HG02981 (cell line): ENCODE results near the gene DEFB123.

Experiments used
- ATAC-seq: cut with Tn5 transposase; IDR thresholded peaks from one replicate; pipeline ENCODE4 v1.9.1; 2021; ENCODE audit warnings: mild to moderate bottlenecking, moderate library complexity; ENCODE audit not compliant: unreplicated experiment

DEFB123 gene

GRCh38 chr20:31473331-31474096 lies 33.1 kb downstream of the DEFB123 start:
- ATAC-seq, result no peak

GRCh38 chr20:31474097-31474436 lies 33.6 kb downstream of the DEFB123 start:
- no peak for ATAC-seq

DNA sequence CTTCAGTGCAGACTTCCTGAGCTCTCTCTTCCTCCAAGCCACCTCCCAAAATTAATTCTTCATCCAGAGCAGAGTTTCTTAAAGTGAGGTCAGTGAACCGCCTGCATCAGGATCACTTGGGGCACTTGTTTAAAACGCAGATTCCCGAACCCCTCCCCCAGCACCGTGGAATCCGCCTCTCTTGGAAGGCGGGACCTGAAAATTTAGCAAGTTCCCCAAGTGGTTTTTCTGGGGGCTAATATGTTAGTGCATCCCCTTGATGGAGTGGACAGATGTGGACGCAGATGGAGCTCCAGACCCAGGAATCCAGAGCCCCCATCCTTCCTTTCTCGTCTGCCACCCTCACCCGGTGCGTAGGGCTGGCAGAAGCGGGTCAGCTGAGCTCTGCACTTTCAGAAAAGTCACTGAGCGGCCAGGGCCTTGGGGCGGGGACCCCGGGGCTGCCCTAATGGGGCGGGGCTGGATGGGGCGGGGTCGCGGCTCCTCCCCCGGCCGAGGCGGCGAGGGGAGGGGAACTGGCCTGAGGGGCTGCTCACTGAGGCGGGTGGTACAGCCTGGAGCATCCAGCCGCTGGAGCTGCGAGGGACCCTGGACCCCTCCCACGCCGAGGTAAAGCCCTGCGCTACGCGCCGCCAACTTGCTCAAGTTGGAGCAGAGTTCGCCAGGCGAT lies 34.5 kb downstream of the DEFB123 start, which contains the start of the genes DEFB124 and REM1:
DEFB124 (minus strand) TSS at position 370 of the 670 bp plus-strand sequence. CDS start 2,114 bp downstream, outside the sequence.
REM1 (plus strand) TSS at position 531 of the 670 bp plus-strand sequence. CDS start 1,158 bp downstream, outside the sequence.
- no peak for ATAC-seq

- no peak for ATAC-seq
These were observed 35.3 kb downstream of the DEFB123 start for GRCh38 chr20:31475472-31476293.

DNA sequence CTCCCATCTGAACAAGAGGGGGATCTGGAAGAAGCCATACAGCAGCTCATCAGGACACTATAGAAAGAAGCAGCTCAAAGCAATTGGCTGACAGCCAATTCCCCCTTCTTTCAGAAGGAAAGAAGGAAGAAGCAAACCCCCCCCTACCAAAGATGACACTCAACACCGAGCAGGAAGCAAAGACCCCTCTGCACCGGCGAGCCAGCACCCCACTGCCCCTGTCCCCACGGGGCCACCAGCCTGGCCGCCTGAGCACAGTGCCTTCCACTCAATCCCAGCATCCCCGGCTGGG lies 35.8 kb downstream of the DEFB123 start:
- no peak for ATAC-seq

DNA sequence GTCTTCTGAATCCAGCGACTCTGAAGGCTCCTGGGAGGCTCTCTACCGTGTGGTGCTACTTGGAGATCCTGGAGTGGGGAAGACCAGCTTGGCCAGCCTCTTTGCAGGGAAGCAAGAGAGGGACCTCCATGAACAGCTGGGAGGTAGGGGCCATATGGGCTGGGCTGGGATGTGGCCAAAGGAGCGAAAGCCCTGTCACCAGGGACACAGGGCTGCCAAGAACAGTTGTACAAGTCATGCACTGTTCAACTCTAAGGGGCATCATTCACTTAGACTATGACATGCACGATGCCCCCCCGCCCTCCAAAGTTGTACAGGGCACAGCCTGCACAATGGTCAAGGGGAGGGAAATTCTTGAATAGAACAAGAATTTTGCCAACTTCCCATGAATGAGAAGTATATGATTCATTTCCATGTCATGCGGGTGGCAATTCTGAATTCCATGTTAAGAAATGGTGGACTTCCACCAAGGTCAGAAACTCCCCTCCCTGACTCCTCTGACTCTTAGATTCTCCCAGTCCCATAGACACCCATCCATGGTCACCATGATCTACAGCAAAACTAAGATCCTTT lies 36.3 kb downstream of the DEFB123 start:
- ATAC-seq, result no peak

DNA sequence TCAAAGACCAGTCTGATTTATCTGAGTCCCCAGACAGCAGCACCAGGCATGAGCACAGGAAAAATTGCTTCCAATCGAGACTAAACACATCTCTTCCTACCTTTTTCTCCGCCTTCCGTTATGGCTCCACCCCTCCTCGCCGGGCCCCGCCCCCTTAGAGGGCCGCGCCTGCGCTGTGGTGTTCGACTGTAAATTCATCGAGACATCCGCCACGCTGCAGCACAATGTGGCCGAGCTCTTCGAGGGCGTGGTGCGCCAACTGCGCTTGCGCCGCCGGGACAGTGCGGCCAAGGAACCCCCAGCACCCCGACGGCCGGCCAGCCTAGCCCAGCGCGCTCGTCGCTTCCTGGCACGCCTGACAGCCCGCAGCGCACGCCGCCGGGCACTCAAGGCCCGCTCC lies 43.6 kb downstream of the DEFB123 start:
- ATAC-seq, result no peak

DNA sequence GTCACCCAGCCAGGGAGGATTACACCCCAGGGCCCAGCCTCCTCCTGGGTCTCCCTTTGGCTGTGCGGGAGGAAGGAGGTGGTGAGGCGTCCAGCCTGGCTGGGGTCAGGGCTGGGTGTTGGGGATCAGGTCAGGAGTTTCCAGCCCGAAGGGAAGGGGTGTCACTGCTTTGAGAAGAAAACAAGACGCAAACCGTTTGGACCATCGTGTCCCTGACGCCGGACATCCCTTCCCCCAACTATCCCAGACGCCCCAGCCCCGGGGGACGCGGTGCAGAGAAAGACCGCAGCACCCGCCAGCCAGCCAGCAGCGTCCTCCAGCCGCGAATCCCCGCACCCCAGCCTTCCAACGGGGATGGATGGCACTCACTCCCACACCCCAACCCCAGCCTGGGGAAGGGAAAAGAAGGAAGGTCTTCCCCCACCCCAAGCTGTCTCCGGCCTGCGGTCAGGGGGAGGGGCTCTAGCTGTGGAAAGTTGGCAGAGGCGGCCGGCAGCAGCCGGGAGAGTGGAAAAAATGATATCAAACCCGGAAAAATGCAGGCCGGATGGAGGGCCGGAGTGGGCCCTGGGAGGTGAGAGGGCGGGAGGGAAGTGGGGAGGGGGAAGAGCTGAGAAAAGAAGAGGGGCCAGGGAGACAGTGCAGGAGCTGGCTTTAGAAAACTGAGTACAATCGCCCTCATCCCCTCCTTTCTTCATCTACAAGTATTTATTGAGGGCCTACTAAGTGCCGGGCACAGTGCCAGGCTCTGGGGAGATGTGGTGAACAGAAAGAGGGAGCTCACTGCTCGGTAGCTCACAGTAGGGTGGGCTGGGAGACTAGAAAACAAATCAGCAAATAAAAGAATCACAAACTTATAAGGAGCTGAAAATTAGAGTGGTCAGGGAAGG lies 45.3 kb downstream of the DEFB123 start:
- no peak for ATAC-seq

GRCh38 chr20:31488115-31488514 lies 47.7 kb downstream of the DEFB123 start:
- ATAC-seq, result no peak

- ATAC-seq, result no peak
These were observed 48.7 kb downstream of the DEFB123 start for GRCh38 chr20:31489152-31489551.

- no peak for ATAC-seq
These were observed 50.3 kb downstream of the DEFB123 start for GRCh38 chr20:31490752-31491151.

DNA sequence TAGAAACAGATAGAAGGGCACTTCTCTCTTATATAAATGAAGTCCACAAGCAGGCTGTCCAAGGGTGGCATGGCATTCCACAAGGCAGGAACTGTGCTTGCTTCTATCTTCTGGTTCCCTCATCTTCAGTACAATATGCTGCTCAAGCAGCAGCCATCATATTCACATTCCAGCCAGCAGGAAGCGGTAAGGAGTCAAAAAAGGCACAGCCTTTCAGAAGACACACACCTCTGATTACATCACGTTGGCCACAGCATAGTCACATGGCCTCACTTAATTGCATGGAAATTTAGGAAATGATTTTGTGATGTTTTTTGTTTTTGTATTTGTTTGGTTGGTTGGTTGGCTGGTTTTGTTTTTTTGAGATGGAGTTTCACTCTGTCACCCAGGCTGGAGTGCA lies 53.7 kb downstream of the DEFB123 start:
- ATAC-seq, result no peak

DNA sequence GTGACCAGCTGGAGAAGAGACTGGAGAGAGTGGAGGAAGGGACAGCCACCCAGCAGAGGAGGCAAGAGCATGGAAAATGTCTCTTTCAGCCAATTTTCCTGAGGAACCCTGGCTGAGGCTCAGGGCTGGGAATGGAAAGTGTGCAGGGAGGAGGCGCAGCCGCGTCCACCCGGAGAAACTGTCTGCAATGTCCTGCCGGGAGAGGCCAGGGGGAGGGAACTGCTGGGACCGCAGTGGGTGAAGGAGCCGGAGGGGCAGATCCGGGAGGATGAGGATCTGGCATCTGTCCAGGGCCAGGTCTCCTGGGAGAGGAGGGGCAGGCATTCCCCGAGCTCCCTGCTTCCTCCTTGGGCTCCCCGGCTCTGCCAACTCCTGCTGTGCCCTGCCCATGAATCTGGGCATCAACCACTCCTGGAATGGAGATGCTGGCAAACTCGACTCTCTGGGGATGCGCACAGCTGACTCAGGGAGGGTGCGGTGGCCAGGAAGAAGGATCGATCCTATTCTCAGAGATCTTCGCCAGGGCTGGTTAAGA lies 56.4 kb downstream of the DEFB123 start:
- no peak for ATAC-seq

- ATAC-seq, result no peak
These were observed 57.6 kb downstream of the DEFB123 start for GRCh38 chr20:31497838-31498540.
